SK-N-SH treated with all-trans-retinoic acid at 6 μM for 48 hours (cell line): ENCODE data around the gene TIMM17B.

ENCODE experiments used
- ATAC-seq: fragments of 200-7000 bp; cut with Tn5 transposase; 3 replicates; pipeline ENCODE4 v1.9.1; 2020; ENCODE audit warnings: mild to moderate bottlenecking, moderate library complexity
- ARNTL ChIP-seq: fragments of 450-650 bp; formaldehyde crosslinking; IDR thresholded peaks from 2 replicates; pipeline ENCODE4 v1.5.0; 2020; ENCODE audit warnings: low read depth, mild to moderate bottlenecking, moderate library complexity, borderline replicate concordance
- BACH2 ChIP-seq: fragments of 250-450 bp; sonication (Bioruptor Pico); IDR thresholded peaks from 2 replicates; pipeline ENCODE4 v1.9.0; 2021; ENCODE audit warnings: mild to moderate bottlenecking, borderline replicate concordance
- CSRNP3 ChIP-seq: fragments of 250-450 bp; sonication (Bioruptor Pico); IDR thresholded peaks from 2 replicates; pipeline ENCODE4 v1.5.1; 2021; ENCODE audit warnings: mild to moderate bottlenecking, moderate library complexity
- ESRRG ChIP-seq: fragments of 250-450 bp; sonication (Bioruptor Pico); IDR thresholded peaks from 2 replicates; pipeline ENCODE4 v1.6.1; 2021; ENCODE audit warnings: mild to moderate bottlenecking
- OSR1 ChIP-seq: fragments of 250-450 bp; sonication (Bioruptor Pico); IDR thresholded peaks from 2 replicates; pipeline ENCODE4 v1.8.0; 2022; ENCODE audit warnings: moderate library complexity, mild to moderate bottlenecking, inconsistent platforms
- POU6F1 ChIP-seq: fragments of 250-450 bp; sonication (Bioruptor Pico); IDR thresholded peaks from 2 replicates; pipeline ENCODE4 v1.8.0; 2021; ENCODE audit warnings: low read depth, mild to moderate bottlenecking, moderate library complexity, borderline replicate concordance
- RARB ChIP-seq: fragments of 250-450 bp; sonication (Bioruptor Pico); IDR thresholded peaks from 2 replicates; pipeline ENCODE4 v1.8.0; 2021; ENCODE audit warnings: mild to moderate bottlenecking, moderate library complexity
- TOX ChIP-seq: fragments of 250-450 bp; sonication (Bioruptor Pico); IDR thresholded peaks from 2 replicates; pipeline ENCODE4 v1.8.0; 2021; ENCODE audit warnings: mild to moderate bottlenecking, moderate library complexity, borderline replicate concordance
- TSHZ2 ChIP-seq: fragments of 250-450 bp; sonication (Bioruptor Pico); IDR thresholded peaks from 2 replicates; pipeline ENCODE4 v1.5.0; 2020; ENCODE audit warnings: mild to moderate bottlenecking, moderate library complexity
- ZFP3 ChIP-seq: fragments of 250-450 bp; sonication (Bioruptor Pico); IDR thresholded peaks from 2 replicates; pipeline ENCODE4 v1.5.0; 2020; ENCODE audit warnings: mild to moderate bottlenecking, moderate library complexity
- ZFP30 ChIP-seq: fragments of 450-650 bp; formaldehyde crosslinking; IDR thresholded peaks from 2 replicates; pipeline ENCODE4 v1.5.0; 2022; ENCODE audit warnings: mild to moderate bottlenecking, moderate library complexity
- ZNF70 ChIP-seq: fragments of 450-650 bp; formaldehyde crosslinking; IDR thresholded peaks from 2 replicates; pipeline ENCODE4 v1.5.0; 2020; ENCODE audit warnings: mild to moderate bottlenecking, moderate library complexity
- ZNF8 ChIP-seq: fragments of 450-650 bp; formaldehyde crosslinking; IDR thresholded peaks from 2 replicates; pipeline ENCODE4 v1.5.0; 2020; ENCODE audit warnings: mild to moderate bottlenecking, moderate library complexity
- TF ChIP-seq, protein P1 (sequence below): fragments of 250-450 bp; sonication (Bioruptor Pico); IDR thresholded peaks from 2 replicates; pipeline ENCODE4 v1.8.0; 2020; ENCODE audit warnings: mild to moderate bottlenecking, moderate library complexity, borderline replicate concordance

The TIMM17B gene

DNA sequence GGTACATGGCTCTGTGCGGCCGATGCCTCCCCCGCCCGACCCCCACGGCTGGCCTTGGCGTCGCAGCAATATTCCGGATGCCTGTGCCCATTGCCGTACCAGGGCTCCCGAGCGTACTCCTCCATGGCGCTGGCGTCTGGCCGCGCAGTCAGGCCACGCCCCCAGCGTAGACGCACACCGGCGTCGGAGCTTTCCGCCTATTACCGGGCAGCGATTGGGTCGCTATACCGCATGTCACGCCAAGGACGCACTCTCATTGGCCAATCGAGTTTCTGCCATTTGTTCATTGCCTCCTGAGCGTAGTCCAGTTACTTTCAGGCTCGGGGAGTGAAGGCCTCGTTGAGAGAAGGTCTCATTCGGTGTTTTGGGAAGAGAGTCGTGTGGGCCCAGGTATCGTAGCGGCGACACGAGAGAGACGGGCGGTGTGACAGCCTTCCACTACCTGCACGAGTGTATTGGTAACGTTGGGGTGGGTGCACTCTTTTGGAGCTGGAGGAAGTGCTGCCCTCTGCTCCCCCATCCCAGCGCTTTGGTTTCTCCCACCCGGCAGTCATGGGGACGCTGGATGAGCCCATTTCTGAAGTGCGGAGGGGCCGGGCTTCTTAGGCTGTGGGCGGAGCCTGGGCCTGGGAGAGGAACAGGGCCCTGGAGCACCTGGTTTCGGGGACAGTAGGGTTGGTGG is at the start of gene TIMM17B, which contains the start of gene PQBP1:
Gene TIMM17B (minus strand): TSS at position 144 of the 682 bp plus-strand sequence. CDS start 19 bp downstream, at position 125.
Gene PQBP1 (plus strand): TSS at position 306 of the 682 bp plus-strand sequence. CDS start 580 bp downstream, outside the sequence.
- TF ChIP-seq ESRRG (CRISPR knock-in tag): no peak
- no peak for TF ChIP-seq ARNTL
- peak; percentile 75 for TF ChIP-seq ZNF8 (CRISPR knock-in tag)
- TF ChIP-seq ZFP30 (CRISPR knock-in tag): no peak
- TF ChIP-seq ZNF70 (CRISPR knock-in tag): no peak
- TF ChIP-seq, all 23 proteins: peak for 1
- peak; percentile 91 for ATAC-seq

GRCh38 chrX:48945517-48946348 is 48.2 kb upstream of the TIMM17B start:
- ATAC-seq: peak; percentile 98
- TF ChIP-seq ZNF8 (CRISPR knock-in tag) (no peak), CSRNP3 (CRISPR knock-in tag) (no peak), BACH2 (no peak)

DNA sequence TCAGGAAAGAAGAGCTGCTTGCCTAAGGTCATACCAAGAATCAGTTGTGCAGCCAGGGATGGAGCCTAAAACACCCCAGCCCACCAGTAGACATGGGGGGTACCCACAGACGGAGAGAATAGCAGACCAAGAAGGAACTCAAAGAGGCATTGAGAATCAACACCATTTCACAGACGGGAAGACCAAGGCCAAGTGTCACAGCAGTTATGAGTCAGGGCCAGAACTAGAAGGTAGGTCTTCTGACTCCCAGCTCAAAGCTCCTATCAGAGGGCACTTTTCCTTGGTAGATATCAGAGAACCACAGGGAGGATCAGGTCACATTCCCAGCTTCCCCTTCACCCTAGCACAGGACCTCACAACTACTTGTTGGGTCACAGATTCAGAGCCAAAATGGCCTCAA is 45.3 kb upstream of the TIMM17B start:
- TF ChIP-seq OSR1 (CRISPR knock-in tag) (no peak), BACH2 (no peak), ARNTL (no peak), RARB (CRISPR knock-in tag) (no peak), ZFP30 (CRISPR knock-in tag) (no peak)
- ATAC-seq: no peak

DNA sequence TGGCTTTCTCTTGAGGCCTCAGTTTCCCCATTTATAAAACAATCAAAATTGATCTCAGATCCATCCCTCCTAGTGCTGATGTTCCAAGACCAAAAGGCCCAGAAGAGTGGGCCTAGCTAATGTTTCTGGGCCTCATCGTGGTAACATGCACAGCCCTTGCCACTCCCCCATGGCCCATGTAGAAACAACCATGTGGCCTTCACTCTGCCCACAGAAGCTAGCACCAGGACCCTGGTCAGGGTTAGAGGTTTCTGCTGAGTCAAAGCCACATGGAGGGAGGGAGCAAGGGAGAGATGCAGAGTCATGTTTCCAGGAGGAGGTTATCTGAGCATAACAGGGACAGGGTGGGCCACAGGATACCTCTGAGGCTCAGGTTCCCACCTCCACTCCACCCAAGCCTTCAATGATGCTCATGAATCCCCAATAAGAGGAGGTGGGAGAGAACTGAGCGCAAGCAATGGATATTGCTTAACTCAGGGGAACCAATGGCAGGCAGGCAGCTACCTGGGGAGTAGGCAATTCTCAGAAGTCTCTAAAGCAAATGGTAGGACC is 42.9 kb upstream of the TIMM17B start:
- no peak for TF ChIP-seq ARNTL
- TF ChIP-seq ZFP3 (CRISPR knock-in tag): no peak
- no peak for TF ChIP-seq ESRRG (CRISPR knock-in tag)
- ATAC-seq: no peak

- no peak for TF ChIP-seq TOX (CRISPR knock-in tag)
- no peak for TF ChIP-seq ARNTL
- TF ChIP-seq RARB (CRISPR knock-in tag): no peak
- TF ChIP-seq TSHZ2 (CRISPR knock-in tag): no peak
- TF ChIP-seq, protein P1, sequence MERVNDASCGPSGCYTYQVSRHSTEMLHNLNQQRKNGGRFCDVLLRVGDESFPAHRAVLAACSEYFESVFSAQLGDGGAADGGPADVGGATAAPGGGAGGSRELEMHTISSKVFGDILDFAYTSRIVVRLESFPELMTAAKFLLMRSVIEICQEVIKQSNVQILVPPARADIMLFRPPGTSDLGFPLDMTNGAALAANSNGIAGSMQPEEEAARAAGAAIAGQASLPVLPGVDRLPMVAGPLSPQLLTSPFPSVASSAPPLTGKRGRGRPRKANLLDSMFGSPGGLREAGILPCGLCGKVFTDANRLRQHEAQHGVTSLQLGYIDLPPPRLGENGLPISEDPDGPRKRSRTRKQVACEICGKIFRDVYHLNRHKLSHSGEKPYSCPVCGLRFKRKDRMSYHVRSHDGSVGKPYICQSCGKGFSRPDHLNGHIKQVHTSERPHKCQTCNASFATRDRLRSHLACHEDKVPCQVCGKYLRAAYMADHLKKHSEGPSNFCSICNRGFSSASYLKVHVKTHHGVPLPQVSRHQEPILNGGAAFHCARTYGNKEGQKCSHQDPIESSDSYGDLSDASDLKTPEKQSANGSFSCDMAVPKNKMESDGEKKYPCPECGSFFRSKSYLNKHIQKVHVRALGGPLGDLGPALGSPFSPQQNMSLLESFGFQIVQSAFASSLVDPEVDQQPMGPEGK (CRISPR knock-in tag): no peak
- no peak for TF ChIP-seq POU6F1 (CRISPR knock-in tag)
- ATAC-seq: no peak
Measured at GRCh38 chrX:48939524-48940228, 42.1 kb upstream of the TIMM17B start.
